Measurements from ENCODE around the gene C10orf143.
"Not testable (repeated sequence)": the region's sequence is repeated elsewhere in the genome, so short reads cannot be mapped to it uniquely, and the experiment has no call there.

Gene C10orf143

DNA sequence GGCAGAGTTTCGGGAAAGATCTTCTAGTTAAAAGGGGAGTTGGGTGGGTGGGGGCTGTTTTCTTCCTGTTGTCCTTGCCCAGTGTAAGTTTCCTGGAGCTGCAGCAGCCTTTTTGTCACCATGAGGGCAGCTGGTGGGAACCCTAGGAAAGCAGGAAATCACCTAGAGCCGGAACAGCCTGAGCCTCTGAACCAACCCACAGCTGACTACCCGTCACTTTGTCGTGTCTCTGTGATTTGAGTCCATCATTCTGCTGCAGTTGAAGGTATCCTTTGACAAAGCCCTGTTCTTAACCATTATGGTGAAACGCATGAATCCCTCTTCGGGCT is 1.2 kb upstream of the C10orf143 start:
- no peak for DNase-seq (ENCODE audit: low read depth, low spot score)

- DNase-seq (ENCODE audit: low read depth, low spot score) = peak; percentile 99
These were observed 652 bp upstream of the C10orf143 start for GRCh38 chr10:130111113-130111851.

- DNase-seq (ENCODE audit: low read depth, low spot score) = peak; percentile 94
These were observed 809 bp downstream of the C10orf143 start for GRCh38 chr10:130109796-130110245.

DNA sequence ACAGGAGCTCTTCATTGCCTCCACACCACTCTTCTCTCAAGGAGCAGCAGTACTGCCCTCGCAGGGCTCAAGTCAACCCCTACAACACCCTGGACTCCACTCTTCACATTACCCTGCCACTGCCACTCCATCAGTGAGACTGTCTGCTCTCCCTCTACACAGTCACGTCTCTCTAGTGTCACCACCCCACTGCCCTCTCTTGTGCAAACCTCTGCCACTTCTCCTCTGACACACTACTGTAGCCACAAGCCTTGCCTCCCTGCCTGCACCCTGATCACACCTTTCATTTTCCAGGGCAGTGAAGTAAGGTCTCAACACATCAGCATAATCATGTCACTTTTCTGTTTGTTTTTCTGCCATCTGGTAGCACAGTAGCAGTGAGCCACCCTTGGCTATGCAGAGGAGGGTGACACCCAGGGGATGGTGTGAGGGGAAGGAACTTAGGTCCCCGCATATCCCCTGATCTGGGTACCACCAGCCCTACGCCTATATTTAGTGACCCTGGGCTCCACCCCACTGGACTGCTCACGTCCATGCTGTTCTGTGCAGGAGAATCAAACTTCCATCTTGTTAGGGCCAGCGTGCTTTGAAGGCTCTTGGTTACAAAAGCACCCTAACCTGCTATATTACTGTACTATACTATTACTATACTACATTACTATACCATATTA is 1.6 kb downstream of the C10orf143 start:
- DNase-seq (ENCODE audit: low read depth, low spot score) = no peak

GRCh38 chr10:130108146-130108545 is 2.5 kb downstream of the C10orf143 start:
- not testable (repeated sequence) for DNase-seq (ENCODE audit: low read depth, low spot score)

DNA sequence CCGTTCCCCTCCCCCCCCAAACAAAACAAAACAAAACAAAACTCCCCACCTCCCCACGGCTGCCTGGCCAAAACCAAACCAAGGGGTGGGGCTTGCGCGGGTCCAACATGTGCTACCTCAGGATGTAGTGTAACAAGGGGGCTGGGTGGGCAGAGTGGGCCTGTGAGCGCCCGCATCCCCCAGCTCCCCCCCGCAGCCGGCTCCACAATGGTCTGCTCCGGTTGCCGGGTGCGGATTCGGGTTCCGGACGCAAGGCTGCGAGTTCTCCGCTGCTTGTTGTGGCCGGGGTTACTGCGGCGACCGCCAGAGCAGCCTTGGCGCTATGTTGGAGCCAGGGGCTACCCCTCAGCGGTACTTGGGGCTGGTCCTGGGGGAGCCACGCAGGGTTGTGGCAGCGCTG is 4.9 kb downstream of the C10orf143 start:
- peak; percentile 3 for DNase-seq (ENCODE audit: low read depth, low spot score)

DNA sequence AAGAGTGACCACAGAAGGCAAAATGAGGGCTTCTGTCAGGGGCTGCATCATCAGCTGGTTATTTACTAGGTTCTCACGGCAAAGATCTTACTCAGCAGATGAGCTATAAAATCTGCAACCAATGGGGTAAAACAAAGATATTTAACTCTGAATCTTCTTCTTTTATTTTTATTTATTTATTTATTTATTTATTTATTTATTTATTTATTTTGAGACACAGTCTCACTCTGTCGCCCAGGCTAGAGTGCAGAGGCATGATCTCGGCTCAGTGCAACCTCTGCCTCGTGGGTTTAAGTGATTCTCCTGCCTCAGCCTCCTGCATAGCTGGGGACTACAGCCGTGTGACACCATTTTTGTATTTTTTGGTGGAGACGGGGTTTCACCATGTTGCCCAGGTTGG is 11.3 kb downstream of the C10orf143 start:
- DNase-seq (ENCODE audit: low read depth, low spot score) = no peak

- DNase-seq (ENCODE audit: low read depth, low spot score) = not testable (repeated sequence)
These were observed 20.1 kb downstream of the C10orf143 start for GRCh38 chr10:130090565-130090964.

DNA sequence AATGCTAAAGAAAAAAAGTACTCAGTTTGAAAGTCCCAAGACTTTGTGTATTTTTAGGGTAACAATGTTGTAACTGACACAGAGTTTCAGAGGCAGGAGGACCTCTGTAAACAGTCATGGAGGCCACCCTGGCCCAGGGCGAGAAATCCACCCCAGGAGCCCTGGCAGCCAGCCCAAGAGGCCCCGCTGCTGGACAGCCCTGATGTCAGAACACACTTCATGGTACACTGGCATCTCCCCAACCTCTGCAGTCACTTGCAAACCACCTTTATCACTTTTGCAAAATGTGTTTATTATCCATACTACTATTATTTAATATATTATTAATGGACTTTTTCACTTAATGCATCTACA is 30.2 kb downstream of the C10orf143 start:
- DNase-seq (ENCODE audit: low read depth, low spot score) = no peak

- DNase-seq (ENCODE audit: low read depth, low spot score) = no peak
These were observed 30.8 kb downstream of the C10orf143 start for GRCh38 chr10:130079614-130080460.

DNA sequence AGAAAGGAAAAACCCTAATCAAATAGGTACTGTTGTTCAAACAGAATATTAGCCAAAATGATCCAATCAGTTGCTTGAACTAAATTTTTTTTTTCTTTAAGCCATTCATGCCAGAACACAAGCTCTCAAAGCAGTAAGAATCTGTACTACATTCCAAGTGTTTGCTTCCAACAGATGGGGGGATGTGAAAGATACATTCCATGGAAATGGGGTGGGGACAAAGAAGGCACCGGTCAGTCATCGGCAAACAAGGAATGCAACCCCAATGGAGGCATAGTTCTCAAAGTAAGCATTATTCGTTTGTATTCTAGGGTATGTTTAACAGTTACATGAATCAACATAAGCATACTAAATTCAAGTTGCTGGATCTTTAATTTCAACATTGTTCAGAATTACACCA is 32.5 kb downstream of the C10orf143 start:
- no peak for DNase-seq (ENCODE audit: low read depth, low spot score)

DNA sequence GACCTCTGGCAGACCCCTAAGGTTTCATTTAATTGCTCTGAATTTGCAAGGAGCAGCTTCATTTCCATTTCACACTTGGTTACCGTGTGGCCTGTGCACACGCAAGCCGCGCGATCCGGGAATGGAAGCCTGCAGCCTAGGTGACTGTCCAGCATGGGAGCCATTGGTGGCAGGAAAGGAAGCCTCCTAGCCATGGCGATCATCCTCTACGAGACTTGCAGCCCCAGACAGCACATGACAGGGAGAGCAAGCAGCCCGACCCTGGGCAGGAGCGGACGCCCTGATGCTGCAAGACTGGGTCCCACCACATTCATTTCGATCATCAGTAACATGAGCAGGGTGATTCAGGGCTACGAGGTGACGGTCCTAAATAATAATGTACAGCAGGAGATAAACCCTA is 33.9 kb downstream of the C10orf143 start:
- no peak for DNase-seq (ENCODE audit: low read depth, low spot score)

GRCh38 chr10:130074639-130075038 is 36.0 kb downstream of the C10orf143 start:
- no peak for DNase-seq (ENCODE audit: low read depth, low spot score)

- no peak for DNase-seq (ENCODE audit: low read depth, low spot score)
These were observed 36.7 kb downstream of the C10orf143 start for GRCh38 chr10:130073912-130074311.

- DNase-seq (ENCODE audit: low read depth, low spot score) = no peak
These were observed 38.4 kb downstream of the C10orf143 start for GRCh38 chr10:130072247-130072646.

- no peak for DNase-seq (ENCODE audit: low read depth, low spot score)
These were observed 42.7 kb downstream of the C10orf143 start for GRCh38 chr10:130067893-130068292.

DNA sequence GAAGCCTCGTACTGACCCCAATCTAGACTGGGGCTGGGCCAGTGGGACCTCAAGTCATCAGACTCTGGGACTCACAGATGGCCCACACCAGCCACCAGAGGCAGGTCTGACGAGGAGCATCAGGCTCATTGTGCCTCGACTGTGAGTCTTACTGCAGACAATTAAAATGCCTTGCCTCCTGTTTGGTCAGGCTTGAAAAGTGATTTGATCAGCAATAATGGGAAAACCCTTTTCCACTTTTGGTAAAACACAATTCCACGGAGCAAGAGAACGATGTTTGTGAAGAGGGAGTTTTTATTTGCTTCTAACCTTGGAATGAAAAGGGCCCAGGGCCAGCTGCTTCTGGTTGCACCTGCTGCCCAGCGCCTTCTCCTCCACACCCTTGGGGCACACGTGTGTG is 43.9 kb downstream of the C10orf143 start:
- no peak for DNase-seq (ENCODE audit: low read depth, low spot score)

- DNase-seq (ENCODE audit: low read depth, low spot score) = no peak
These were observed 45.4 kb downstream of the C10orf143 start for GRCh38 chr10:130065251-130065650.

DNA sequence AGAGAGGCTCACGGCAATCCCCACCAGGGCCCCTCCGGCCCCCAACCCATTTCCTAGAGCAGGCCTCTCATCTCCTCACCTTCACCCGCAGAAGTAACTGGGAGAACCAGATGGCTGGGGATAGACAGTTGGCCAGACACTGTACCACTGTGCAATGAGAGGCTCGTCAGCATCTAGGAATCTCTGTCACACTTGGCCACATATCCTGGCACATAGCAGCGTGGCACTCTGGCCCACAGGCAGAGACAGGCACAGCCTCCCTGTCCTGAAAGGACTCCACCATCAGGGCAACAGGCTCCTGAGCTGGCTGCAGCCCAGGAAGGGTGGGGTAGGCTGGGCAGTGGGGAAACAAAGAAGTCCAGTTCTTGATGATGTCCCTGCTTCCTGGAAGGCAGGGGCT is 45.8 kb downstream of the C10orf143 start:
- no peak for DNase-seq (ENCODE audit: low read depth, low spot score)

DNA sequence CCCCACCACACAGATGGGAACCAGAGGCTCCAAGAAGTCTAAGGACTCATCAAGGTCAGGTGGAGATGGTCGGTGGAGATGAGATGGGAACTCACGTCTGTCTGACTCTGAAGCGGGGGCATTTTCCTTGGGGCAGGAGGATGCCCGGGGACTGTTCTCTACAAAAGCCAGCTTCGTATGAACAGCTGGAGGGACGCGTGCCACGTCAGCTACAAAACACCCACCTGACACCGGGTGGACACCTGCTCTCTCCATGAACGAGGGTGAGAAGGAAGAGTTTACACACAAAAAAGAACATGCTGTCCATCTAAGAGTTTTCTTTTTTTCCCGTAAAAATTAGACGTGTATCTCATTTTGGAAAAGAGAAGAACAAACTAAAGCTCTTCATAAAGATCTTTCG is 47.7 kb downstream of the C10orf143 start:
- DNase-seq (ENCODE audit: low read depth, low spot score) = no peak

GRCh38 chr10:130062201-130062600 is 48.4 kb downstream of the C10orf143 start:
- DNase-seq (ENCODE audit: low read depth, low spot score) = no peak

DNA sequence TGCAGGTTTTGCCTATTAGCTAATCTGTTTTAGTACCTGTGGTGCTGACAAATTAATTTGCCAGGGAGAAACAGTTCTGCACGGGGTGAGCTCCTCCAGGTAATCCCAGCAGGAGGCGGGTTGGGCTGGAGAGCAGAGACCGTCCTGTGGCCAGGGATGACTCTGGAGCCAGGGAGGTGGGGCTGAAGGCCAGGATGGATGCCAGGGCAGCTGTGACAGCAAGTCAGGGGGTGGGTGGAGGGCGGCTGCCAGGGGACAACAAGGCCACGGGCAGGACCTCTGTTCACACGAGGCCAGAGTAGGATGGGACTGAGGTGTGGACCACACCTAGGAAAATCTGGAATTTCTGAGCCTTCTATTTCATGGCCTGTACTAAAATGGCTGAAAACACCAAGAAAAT is 48.9 kb downstream of the C10orf143 start:
- no peak for DNase-seq (ENCODE audit: low read depth, low spot score)

- no peak for DNase-seq (ENCODE audit: low read depth, low spot score)
These were observed 56.6 kb downstream of the C10orf143 start for GRCh38 chr10:130054021-130054420.

Measured in astrocyte of the hippocampus (primary cell).